Caki2 (cell line): ENCODE data around the gene SUPT4H1. TPM values are rescaled to one million over a fixed set of nuclear protein-coding genes. Genes with fewer than 3 reads are reported as not detected.

Experiments
- DNase-seq: peaks from one replicate; pipeline ENCODE4 v3.0.0-alpha.2; 2015; ENCODE audit warnings: low read depth
- in situ Hi-C: cut with HindIII; loops from 2 replicates; pipeline ENCODE4 v1.10.0; 2016; ENCODE audit warnings: low sequenced_read_pairs, low pct_unique_long_range_greater_than_20kb, mixed read lengths
- total RNA-seq: library from RNA; depleted of rRNA; stranded (reverse); fragments of >200 nt; shearing (Covaris generic); gene quantifications from 2 replicates; pipeline ENCODE4 v1.2.3, GENCODE V29; 2014; ENCODE audit warnings: low replicate concordance

SUPT4H1 gene
- total RNA-seq, 1 experiment from 2014 or later: 54.4 TPM

GRCh38 chr17:58334661-58335060, 17.3 kb downstream of the SUPT4H1 start:
- in situ Hi-C loops: no loop called here

GRCh38 chr17:58334256-58334655, 17.7 kb downstream of the SUPT4H1 start:
- no peak for DNase-seq
- in situ Hi-C loops: no loop called here

More at GRCh38 chr17:58334661-58335060, 17.3 kb downstream of the SUPT4H1 start:
- DNase-seq: no peak

GRCh38 chr17:58333736-58334207, 18.2 kb downstream of the SUPT4H1 start:
- no peak for DNase-seq
- in situ Hi-C loops: no loop called here

GRCh38 chr17:58332778-58333735, 18.9 kb downstream of the SUPT4H1 start:
- no peak for DNase-seq
- in situ Hi-C loops: no loop called here

- no peak for DNase-seq
- in situ Hi-C loops: no loop called here
Observed at GRCh38 chr17:58331815-58332777, 19.9 kb downstream of the SUPT4H1 start.

DNA sequence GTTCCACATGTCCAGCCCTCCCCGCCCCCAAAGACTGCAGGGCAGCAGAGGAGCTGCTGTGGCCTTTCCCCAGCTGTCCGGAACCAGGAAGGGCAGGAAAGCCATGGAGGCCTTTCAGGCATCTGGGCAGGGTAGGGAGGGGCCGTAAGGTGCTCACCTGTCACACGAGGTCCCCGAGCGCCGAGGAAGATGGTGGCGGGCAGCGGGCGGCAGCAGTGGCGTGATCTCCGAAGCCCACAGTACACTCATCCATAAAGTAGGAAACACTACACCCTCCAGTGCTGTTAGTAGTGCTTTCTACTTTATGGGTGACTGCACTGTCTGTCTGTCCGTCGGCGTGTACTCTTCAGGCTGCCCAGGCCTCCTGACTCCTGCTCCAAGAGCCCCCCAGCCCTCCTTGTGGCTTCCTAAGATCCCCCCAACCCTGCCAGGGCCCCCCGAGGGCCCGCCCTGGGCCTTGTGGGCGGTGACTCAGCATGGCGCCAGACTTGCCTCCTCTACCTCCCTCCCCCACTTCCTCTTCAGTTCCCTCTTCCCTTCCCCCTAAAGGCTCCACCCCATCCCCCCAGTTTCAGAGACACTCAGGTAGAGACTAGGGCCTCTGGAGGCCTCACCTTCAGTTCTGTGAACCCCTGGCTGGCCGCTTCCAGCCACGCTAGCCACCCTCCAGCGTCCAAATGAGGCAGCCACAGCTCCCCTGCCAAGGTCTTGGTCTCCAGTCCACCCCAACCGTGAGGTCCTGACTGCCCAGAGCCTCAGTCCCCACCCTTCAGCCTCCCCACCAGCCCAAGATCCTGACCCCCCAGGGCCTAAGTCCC, 20.8 kb downstream of the SUPT4H1 start:
- DNase-seq: no peak

DNA sequence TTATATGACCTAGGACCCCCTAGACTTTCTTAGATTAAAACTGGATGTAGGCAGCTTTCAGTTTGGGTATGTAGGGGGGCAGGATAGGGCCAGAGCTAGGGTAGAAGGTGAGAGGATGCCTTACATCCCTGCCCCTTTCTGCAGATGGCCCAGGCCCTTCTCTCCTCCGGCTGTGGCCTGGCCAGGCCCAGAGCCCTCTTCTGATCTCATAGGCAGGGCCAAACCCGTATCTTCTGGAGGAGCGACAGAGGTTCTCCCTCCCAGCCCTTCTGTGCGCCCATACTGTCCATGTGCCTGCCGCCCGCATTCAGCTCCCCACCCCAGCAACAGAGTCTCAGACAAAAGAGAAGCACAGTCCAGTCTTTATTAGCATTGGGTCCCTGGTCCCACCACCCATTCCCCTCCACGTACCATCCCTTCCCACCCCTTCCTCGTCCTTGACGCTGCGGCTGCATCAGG, 21.4 kb downstream of the SUPT4H1 start:
- in situ Hi-C loops: no loop called here
- DNase-seq: no peak

More for the DNA sequence above, 20.8 kb downstream of the SUPT4H1 start:
- in situ Hi-C loops: no loop called here

GRCh38 chr17:58329810-58330537, 22.0 kb downstream of the SUPT4H1 start:
- in situ Hi-C loops: no loop called here
- DNase-seq: no peak

- DNase-seq: no peak
- in situ Hi-C loops: no loop called here
Observed at GRCh38 chr17:58329035-58329809, 22.8 kb downstream of the SUPT4H1 start.

DNA sequence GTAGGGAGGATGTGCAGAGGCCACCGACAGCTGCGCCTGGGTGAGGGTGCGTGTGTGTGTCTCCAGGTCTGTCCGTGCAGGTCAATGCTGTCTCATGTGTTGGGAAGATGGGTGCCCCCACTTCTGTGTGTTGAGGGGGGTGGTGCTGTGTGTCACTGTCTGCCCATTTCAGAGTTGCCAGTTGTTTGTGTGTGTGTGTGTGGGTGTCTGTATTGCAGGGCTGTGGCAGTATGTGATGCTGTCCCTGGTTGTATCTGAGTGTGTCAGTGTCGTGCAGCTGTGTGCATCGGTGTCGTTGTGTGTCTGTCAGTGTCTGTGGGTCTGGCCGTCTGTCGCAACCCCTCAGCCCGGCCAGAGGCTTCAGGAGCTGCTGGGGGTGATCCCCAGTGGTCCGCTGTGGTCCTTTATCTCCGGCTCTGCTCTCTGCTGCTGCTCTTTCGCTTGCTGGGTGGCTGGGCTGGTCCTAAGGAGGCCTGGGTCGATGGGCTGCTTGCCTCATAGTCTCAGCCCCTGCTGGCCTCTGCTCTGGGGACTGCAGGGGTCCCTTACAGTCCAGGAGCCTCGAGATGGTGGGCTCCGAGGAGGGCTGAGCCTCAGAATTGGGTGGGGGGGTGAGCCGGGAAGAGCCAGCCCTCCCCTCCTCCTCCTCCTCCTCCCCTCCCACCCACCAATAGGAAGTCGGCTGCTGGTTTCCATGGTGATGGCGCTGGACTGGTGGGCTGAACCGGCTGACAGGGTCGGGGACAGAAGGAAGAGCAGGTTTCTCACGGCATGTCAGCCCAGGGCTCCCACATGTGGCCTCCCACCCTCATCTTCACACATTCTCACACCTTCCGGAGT, 23.6 kb downstream of the SUPT4H1 start, which contains the start of gene TSPOAP1:
TSPOAP1 (minus strand) TSS at position 601 of the 840 bp plus-strand sequence. CDS start 875 bp downstream, outside the sequence.
- in situ Hi-C loops: no loop called here
- DNase-seq: no peak

GRCh38 chr17:58327363-58328194, 24.4 kb downstream of the SUPT4H1 start:
- DNase-seq: no peak
- in situ Hi-C loops: no loop called here

GRCh38 chr17:58326609-58327362, 25.2 kb downstream of the SUPT4H1 start:
- in situ Hi-C loops: no loop called here
- DNase-seq: no peak

DNA sequence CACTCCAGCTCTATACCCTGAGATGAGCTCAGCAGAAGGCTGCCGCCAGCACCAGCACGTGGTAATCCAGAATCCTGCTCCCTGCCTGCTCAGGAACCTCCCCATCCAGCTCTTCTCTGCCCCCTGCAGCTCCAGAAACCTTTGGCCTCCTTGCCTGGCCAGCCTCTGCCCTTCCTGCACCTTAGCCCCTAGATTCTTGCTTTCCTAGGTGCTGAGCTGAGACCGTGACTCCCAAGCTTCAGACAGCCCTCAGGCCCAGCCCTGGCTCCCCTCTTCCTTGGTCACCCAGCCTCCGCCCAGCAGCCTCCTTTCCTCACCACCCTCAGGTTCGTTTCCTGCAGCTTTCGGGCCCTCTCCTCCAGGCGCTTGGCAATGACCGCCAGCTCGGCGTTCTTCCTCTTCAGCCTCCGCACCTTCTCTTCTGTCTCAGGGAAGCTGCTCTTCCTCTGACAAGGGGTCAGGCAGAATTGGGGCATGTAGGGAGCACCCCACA, 26.0 kb downstream of the SUPT4H1 start:
- no peak for DNase-seq
- in situ Hi-C loops: no loop called here

DNA sequence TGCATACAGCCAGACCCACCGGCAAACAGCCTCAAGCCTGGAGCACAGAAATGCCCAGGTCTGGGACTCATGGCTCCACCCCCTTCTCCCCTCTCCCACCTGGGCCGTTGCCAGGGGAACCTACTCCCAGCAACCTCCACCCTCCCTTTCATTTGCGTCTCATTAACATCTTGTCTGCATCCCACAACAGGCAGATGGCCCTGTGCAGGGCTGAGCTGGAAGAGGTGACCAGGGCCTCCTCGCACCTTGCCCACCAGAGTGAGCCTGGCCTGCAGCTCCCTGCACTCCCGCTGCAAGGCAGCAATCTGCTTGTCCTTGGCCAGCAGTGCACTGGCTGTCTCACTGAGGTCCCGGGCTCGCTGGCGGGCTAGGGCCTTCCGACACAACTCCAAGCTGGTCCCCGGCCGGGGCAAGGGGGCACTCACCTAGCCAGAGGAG, 26.7 kb downstream of the SUPT4H1 start:
- no peak for DNase-seq
- in situ Hi-C loops: no loop called here
